ENCODE measurements around the gene DNASE1L3.
"Not testable (repeated sequence)": the region's sequence is repeated elsewhere in the genome, so short reads cannot be mapped to it uniquely, and the experiment has no call there.

DNASE1L3 gene, protein sequence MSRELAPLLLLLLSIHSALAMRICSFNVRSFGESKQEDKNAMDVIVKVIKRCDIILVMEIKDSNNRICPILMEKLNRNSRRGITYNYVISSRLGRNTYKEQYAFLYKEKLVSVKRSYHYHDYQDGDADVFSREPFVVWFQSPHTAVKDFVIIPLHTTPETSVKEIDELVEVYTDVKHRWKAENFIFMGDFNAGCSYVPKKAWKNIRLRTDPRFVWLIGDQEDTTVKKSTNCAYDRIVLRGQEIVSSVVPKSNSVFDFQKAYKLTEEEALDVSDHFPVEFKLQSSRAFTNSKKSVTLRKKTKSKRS

DNA sequence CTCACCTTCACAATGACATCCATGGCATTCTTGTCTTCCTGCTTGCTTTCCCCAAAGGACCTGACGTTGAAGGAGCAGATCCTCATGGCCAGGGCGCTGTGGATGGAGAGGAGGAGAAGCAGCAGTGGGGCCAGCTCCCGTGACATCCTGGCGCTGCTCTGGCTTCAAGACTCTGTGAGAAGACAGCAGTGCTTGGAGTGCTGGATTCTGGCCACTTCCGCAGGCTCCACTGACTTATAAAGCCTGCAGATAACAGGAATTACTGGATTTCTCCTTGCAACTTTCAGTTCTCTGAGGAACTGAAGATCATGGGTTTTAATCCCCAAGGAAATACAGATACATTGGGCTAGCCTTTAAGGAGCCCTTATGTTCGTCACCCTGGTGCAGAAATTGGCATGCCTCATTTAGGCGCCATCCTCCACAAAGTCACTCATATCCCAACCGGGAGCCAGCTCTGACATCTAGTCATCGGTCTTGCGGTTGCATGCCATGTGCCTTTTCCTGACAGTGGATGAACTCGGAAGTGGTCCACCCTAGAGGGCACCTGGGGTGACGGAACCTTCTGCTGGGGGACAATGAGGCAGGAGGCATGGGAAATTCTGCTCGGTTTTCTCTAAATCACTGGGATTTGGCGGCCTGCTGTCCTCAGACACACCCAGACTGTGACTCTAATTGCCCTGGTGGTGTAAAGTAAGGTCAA lies at the start of gene DNASE1L3:
Gene DNASE1L3 (minus strand): TSS at position 212 of the 700 bp plus-strand sequence. CDS start 66 bp downstream, at position 146.
- DNase-seq (ENCODE audit: low read depth) = no peak

DNA sequence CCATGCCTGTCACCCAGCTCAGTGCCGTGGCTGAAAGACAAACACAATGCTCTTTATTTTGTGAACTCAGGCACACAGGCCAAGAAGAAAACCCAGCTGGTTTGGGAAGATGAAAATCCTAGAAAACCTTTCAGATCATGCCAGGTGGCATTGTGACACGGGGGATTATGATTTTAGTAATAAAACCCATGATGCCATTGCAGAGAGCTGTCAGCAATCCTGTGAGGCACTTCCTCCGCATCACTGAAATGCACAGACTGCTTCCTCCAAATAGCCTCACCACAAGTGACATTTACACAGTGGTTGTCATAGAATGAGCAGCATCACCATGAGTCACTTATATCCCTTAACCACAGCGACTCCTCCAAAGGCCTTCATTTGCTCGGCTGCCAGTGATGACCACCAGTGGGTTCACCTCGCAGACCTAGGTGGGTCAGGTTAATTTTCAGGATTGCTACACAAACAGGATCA lies 49.5 kb upstream of the DNASE1L3 start:
- DNase-seq (ENCODE audit: low read depth) = no peak

DNA sequence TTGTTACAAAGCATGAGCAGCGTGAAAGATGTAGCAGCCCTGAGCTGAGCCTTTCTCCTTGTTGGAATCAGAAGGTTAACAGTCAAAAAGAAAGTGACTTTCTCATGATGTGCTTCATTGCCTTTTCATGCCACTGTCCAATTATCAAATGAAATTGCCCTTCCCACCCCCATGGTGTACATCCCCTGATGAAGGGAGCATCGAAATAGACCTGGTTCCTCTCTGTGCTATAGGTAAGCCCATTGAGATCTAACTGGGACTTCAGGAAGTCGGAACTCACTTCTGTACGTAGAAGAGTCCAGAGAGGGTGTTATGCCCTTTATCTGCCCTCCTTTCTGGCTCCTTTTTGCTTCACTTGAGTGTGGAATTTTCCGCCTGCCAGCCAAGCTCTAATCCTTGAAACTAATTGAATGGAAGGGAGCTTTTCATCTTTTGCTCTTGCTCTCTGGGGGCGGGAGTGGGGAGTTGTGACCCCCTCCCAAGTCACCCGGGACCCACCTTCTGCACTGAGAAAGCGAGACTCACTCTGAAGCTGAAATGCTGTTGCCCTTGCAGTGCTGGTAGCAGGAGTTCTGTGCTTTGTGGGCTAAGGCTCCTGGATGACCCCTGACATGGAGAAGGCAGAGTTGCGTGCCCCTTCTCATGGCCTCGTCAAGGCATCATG lies 47.8 kb upstream of the DNASE1L3 start:
- DNase-seq (ENCODE audit: low read depth) = no peak

DNA sequence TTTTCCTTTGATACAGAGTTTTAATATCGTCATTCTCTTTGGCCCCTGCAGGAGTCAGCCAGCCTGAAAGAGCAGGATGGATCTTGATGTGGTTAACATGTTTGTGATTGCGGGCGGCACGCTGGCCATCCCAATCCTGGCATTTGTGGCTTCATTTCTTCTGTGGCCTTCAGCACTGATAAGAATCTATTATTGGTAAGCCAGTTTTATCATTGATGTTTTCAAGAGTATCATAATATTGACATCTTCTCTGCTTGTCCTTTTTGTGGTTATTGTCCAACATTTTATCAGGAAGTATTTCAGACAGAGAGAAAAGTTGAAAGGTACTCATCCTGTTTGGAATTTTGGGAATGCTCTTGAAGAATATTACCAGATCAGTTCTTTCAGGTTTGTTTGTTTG lies 45.7 kb upstream of the DNASE1L3 start:
- DNase-seq (ENCODE audit: low read depth) = no peak

DNA sequence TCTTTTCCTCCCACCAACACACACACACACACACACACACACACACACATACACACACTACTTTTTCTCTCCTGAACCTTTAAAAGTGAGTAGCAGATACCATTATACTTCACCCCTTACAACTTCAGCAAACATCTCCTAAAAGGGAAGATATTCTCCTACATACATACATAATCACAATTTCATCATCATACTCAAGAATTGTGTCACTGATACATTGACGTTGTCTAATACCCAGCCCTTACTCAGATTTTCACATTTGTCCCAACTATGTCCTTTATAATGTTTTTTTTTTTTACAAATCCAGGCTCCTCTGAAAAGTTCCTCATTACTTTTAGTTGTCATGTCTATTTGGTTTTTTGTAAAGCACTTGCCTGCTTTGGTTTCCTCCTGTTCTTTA lies 45.3 kb upstream of the DNASE1L3 start:
- no peak for DNase-seq (ENCODE audit: low read depth)

DNA sequence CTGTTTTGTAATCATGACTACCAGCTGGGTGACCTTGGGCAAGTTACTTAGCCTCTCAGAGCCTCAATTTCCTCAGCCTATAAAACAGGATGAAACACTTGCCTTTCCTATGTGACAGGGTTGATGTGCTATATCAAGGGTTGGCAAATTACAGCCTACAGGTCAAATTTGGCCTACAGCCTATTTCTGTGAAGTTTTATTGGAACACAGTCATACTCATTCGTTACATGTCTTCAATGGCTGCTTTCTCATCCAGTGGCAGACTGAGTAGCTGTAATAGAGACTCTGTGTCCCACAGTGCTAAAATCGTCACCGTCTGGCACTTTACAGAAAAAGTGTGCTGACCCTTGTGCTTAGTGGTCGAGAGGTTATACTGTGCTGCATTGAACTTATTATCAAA lies 43.4 kb upstream of the DNASE1L3 start:
- no peak for DNase-seq (ENCODE audit: low read depth)

DNA sequence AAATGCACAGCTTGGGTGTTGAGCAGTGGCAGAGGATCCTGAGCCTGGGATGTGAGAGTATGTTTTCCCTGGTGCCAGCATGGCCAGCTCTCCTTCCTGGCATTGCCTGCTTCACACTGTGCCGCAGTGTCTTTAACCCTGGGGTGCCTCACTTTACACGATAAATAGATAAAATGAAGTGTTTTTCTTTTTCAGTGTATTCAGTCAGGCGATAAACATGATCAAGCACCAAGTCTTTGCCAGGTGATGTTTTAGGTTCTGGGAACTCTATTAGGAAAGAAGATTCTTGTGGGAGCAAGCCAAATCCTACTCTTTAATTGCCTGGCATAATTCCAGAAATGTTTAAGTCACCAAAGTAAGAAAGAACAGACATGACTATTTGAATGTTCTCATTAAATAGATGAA lies 40.9 kb upstream of the DNASE1L3 start:
- DNase-seq (ENCODE audit: low read depth) = no peak

DNA sequence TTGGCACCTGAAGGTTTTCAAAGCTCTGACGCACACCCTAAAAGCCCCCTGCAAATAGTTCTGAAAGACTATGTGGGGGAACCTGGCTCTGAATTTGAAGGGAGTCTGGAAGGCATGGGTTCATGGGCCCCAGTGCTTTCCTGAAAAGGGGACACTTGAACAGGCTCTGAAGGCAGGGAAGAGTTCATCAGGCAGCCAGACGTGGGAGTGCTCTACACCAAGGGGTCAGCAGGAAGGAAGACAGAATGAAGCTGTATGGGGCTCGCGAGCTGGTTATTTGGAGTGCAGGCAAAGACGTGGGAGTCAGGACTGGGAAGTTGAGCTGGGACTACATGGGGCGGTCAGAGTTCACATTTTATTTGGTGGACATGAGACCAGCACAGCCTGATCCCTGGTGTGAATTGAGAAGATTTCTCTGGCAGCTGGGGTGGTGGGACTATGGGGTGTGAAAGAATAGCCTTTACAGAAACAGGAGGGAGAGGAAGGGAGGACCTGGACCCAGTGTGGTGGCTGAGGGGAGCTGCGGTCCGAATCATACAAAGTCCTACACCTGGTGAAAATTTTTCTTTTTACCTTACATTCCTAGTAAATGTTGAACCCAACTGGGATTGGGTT lies 39.4 kb upstream of the DNASE1L3 start:
- DNase-seq (ENCODE audit: low read depth) = no peak

DNA sequence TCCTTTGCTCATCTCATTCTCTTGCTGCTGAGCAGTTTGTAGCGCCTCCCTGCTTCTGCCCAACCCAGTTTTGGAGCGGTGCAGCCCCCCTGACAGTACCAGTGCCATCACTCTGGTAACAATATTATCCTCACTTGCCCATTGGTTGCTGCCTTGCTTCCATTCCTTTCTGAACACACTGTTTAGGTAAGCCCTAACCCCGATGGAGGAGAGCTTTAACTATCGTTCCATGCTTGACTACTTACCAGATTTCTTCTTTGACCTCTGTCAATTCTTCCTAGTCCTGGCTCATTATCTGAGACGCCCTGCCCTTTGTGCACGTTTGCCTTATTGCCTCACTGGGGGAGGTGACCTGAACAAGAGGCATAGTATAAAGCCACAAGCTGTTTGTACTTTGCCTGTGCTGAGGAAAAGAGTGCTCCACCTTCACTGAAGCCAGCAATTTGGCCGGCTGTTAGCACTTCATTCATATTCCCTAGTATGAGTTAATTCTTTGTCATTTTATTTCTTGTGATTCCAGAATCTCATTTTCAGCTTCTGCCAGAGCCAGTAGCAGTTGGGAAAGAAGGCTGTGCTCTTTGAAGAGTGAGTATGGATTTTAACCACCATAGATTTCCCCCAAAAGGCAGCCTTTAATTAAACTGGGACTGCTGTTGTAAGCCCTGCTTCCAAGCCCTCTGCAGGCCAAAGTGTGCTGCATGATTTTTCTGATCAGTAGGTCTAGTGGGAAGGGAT lies 38.8 kb upstream of the DNASE1L3 start:
- no peak for DNase-seq (ENCODE audit: low read depth)

DNA sequence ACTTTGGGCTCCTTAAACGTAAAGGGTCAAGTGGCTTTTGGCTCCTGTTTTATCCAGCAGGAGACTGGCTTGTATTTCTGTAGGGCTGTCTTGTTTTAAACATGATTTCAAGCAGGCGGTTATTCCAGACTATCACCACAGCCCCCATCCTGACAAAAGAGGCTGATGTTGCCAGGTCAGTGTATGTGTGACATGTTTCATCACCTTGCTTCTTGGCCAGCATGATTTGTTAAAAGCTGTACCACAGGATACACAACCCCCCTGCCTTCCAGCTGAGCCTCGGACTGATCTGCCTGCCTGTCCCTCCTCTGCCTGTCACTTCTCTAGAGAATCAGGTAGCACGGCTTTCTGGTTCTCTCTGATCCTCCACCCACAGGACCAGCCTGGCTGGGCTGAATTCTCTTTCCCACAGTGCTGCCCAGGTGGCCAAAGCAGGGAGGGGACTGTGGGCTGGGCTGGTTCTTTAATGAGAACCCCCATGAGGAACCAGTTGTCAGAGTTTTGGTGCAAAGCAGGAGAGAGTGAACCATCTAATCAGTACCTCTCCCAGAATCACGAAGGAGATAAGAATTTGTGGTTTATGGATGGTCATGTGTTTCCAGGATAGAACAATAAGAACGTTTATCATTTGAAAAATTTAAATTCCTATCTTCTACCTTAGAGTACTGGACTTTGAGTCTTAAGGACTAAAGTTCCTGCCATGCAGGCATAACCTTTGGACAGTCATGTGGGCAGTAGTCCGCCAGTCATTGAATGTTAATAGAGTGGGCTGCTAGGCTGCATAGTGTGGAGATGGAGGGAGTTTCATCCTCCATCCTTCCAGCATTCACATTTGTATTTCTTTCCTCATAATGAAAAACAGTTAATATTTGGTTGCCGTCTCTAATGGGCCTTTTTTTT lies 35.6 kb upstream of the DNASE1L3 start:
- DNase-seq (ENCODE audit: low read depth) = no peak

DNA sequence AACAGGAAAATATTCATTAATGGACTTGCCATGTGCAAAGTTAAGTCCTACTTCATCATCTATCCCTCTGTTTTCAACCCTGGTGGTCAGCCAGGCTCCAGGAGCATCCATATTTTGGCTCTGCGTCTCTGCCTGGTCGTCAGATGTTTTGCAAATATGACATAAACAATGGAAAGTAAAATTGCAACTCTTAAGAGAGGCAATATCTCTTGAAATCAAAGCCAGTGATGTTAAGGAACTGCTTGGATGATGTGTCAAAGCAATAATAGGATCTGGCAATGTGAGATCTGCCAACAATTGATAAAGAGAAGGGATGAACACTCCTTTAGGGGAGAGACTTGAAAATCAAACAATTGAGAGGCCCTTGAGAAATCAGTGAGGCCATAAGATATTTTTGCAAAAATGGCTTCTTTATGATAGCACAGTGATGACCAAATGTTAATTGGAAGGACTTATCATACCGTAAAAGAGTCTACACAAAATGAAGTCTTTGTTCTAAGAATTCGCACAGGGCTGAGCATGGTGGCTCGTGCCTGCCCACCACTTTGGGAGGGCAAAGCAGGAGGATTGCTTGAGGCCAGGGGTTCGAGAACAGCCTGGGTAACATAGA lies 33.3 kb upstream of the DNASE1L3 start:
- no peak for DNase-seq (ENCODE audit: low read depth)

DNA sequence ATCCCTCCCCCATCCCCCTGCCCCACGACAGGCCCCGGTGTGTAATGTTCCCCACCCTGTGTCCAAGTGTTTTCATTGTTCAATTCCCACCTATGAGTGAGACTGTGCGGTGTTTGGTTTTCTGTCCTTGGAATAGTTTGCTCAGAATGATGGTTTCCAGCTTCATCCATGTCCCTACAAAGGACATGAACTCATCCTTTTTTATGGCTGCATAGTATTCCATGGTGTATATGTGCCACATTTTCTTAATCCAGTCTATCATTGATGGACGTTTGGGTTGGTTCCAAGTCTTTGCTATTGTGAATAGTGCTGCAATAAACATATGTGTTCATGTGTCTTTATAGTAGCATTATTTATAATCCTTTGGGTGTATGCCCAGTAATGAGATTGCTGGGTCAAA lies 32.1 kb upstream of the DNASE1L3 start:
- not testable (repeated sequence) for DNase-seq (ENCODE audit: low read depth)

DNA sequence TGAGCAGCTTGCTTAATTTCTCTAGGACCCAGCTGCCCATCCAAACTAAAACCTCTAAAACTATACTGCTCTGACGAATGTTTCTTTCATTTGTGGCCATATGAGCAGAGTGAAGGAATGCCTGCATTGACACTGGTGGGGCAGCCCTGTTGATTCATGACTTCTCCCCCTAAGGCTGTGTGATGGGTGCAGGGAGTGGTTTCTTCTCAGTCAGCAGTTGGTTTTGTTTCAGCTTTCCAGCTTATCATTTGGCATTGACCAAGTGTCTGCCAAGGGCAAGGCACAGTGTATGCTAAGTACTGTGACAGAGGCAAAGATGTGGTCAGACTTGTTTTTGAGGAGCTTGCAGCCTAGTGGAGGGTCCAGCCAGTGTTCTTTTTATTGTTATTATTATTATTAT lies 31.6 kb upstream of the DNASE1L3 start:
- DNase-seq (ENCODE audit: low read depth) = no peak

DNA sequence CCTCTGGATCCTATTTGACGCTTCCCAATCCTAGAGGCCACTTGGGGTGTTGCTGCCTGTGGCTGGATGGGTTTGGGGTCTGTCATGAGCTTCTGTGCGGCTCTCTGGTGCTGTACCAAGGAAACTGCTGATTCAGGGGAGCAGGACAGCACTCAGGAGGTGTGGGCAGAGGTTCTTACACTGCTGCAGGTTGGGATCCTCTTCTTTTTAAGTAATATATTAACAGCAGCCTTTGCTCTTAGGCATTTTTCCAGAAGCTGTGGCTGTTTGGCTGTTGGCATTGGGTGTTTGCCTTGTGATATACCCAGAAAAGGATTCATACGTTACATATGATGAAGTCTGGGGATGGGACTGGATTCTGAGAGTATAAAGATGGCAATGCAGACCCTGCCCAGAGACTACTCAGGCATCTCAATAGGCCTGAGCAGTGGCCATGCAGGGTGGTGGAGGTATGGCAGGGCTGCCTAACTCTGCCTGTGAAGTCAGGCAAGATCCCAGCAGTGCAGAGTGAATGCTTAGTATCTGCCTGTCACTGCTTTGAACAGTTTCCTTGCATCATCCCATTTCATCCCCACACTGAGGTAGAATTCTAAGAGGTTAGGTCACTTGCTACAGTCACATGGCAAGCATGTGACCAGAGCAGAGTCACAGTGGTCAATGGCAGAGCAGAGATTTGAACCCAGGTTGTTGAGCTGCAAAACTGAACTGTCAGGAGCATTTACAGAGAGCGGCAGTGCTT lies 30.7 kb upstream of the DNASE1L3 start:
- DNase-seq (ENCODE audit: low read depth) = no peak

DNA sequence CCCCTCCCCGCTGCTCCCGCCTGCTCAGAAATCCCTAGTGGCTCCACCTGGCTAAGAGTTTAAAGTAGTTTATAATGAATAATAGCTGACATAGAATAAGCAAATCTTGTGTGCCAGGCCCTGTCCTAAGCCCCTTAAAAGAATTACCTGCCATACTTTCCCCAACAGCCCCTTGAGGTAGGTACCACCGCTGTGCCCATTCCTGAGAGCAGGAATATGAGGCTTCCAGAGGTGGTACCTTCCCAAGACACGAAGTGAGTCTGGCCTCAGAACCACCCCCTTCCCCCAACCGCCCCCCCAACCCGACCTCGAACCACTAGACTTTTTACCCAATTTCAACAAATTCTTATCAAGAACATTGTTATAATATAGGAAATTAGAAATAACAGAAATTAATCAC lies 28.1 kb upstream of the DNASE1L3 start:
- no peak for DNase-seq (ENCODE audit: low read depth)

DNA sequence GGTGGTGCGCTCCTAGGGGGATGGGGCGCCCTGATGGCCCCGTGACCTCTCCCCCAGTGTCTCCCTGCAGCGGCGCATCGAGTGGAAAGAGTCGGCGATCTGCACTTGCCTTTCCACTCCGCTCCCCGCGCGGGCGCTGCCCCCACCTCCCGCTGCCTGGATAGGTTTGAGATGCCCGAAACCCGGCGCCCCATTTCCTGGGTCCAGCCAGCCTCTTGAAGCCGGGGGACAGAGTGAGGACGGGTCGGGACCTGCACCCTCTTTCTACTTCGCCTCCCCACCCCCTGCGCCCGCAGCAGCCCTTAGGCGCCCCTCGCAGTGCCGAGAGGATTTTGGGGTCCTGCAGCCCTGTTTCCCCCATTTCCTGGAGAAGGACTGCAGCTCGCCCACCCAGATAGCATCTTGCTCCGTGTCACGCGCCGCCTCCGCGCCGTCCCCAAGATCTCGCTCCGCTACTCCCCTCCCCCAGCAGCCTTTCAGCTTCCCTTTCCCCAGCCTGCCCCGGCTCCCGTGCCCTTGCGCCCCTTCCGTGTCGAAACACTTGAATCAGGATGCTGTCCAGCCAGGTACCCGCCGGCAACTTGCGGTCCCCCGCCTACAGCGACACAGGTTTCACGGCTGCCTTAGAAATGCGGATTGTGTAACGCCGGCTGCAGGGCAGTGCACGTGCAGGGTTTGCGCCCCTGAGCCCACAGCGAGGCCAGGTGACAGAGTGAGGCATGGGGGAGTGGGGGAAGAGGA lies 27.3 kb upstream of the DNASE1L3 start:
- DNase-seq (ENCODE audit: low read depth) = no peak

DNA sequence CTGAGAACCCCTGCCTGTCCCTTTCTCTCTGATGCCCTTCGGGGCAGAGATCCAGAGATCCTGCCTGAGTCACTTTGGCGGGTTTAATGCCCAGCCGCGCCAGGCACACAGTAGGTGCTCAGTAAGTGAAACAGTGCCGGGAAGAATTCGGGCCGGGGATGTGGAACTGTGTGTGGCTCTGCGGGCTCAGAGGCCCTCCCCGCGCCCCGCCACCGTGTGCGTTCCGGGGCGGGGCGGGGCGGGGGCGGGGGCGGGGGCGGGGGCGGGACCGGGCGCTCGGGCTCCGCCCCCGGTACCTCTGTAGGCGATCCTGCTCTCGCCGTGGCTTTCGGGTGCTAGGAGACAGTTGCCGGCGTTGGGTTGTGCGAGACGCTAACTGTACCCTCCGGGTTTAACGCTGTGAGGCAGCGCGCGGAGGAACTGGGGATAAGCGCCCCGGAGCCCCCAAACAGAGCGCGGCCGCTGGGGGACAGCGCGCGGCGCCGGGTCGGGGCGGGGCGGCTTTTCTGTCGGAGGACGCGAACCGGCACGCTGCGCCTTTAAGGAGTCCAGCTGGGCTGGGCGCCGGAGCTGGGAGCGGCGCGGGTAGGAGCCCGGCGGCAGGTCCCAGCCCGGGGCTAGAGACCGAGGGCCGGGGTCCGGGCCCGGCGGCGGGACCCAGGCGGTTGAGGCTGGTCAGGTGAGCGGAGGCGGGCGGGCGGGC lies 26.6 kb upstream of the DNASE1L3 start, which contains the start of gene ABHD6:
Gene ABHD6 (plus strand): TSS at position 555 of the 703 bp plus-strand sequence. CDS start 18,795 bp downstream, outside the sequence.
- DNase-seq (ENCODE audit: low read depth) = no peak
